Sigmoid colon (tissue), 4 donors: ENCODE data around the gene STAG3.

Source experiments
- CTCF ChIP-seq, 4 experiments: fragments of 450-650 bp in 3 of 4; fragments of 200-600 bp in 1 of 4; IDR thresholded peaks; one replicate each; pipeline ENCODE4 v1.5.1; 2016 to 2019; ENCODE audit warnings: antibody characterized with exemption in 4 of 4, mild to moderate bottlenecking in 3 of 4, moderate library complexity in 2 of 4
- POLR2A ChIP-seq, 2 donors: fragments of 450-650 bp; IDR thresholded peaks; one replicate each; pipeline ENCODE4 v1.6.1; 2016; ENCODE audit warnings: antibody characterized with exemption in 2 of 2, mild to moderate bottlenecking in 2 of 2, moderate library complexity in 2 of 2
- POLR2AphosphoS5 ChIP-seq, 4 donors: sonication (generic); formaldehyde crosslinking; IDR thresholded peaks; one replicate each; pipeline ENCODE4 v1.6.1; 2017; ENCODE audit warnings: antibody characterized with exemption in 4 of 4

- no peak for TF ChIP-seq POLR2AphosphoS5 (IDR thresholded peaks at IDR 0.05)
- TF ChIP-seq POLR2A (IDR thresholded peaks at IDR 0.05): no peak
- TF ChIP-seq CTCF (IDR thresholded peaks at IDR 0.05): no peak
Measured at GRCh38 chr7:100167912-100168323, 9.8 kb upstream of the STAG3 start.
